Fibroblast of lung (primary cell): Measurements from ENCODE around the gene SRRM5. TPM values are rescaled to one million over a fixed set of nuclear protein-coding genes. Genes with fewer than 3 reads are reported as not detected.

ENCODE experiments used
- DNase-seq, 2 donors: peaks; one replicate each; pipeline versions ENCODE4 v3.0.0 to v3.0.0-alpha.2; 2010; ENCODE audit warnings: low read depth in 2 of 2
- H2AFZ ChIP-seq: 2 replicates; pipeline ENCODE4 v1.5.1; 2012; ENCODE audit warnings: low read length, control low read depth, inconsistent platforms
- H3K27ac ChIP-seq: 2 replicates; pipeline ENCODE4 v1.5.1; 2011; ENCODE audit warnings: low read length, control low read depth; ENCODE audit not compliant: insufficient read depth
- H3K27me3 ChIP-seq: 2 replicates; pipeline ENCODE4 v1.5.1; 2011; ENCODE audit warnings: mild to moderate bottlenecking, low read length; ENCODE audit not compliant: control insufficient read depth, insufficient read depth
- H3K36me3 ChIP-seq: 2 replicates; pipeline ENCODE4 v1.5.1; 2011; ENCODE audit warnings: low read length; ENCODE audit not compliant: control insufficient read depth, insufficient read depth
- H3K4me1 ChIP-seq: 2 replicates; pipeline ENCODE4 v1.5.1; 2011; ENCODE audit warnings: low read length; ENCODE audit not compliant: control insufficient read depth, insufficient read depth; ENCODE audit errors: extremely low read depth
- H3K4me2 ChIP-seq: 2 replicates; pipeline ENCODE4 v1.5.1; 2011; ENCODE audit warnings: low read length, control low read depth; ENCODE audit not compliant: insufficient read depth; ENCODE audit errors: extremely low read depth
- H3K4me3 ChIP-seq, 4 experiments: fragments of 200-600 bp in 1 of 4; sonication (generic) in 1 of 4; replicated peaks in 1 of 4; 2 replicates each; pipeline ENCODE4 v1.5.1; 2011 to 2016; ENCODE audit warnings: low read length in 4 of 4, low read depth in 3 of 4, mild to moderate bottlenecking in 3 of 4, control low read depth in 2 of 4, inconsistent platforms in 1 of 4, mixed read lengths in 1 of 4; ENCODE audit not compliant: insufficient read depth in 1 of 4; ENCODE audit errors: control extremely low read depth in 1 of 4
- H3K79me2 ChIP-seq: 2 replicates; pipeline ENCODE4 v1.5.1; 2012; ENCODE audit warnings: mild to moderate bottlenecking, low read length, inconsistent platforms; ENCODE audit not compliant: control insufficient read depth, insufficient read depth
- H3K9ac ChIP-seq: 2 replicates; pipeline ENCODE4 v1.5.1; 2011; ENCODE audit warnings: mild to moderate bottlenecking, low read length, control low read depth; ENCODE audit not compliant: insufficient read depth
- H3K9me3 ChIP-seq: 2 replicates; pipeline ENCODE4 v1.5.1; 2012; ENCODE audit warnings: low read depth, low read length; ENCODE audit not compliant: control insufficient read depth, insufficient read depth
- H4K20me1 ChIP-seq: 2 replicates; pipeline ENCODE4 v1.5.1; 2011; ENCODE audit warnings: low read length; ENCODE audit not compliant: control insufficient read depth, insufficient read depth; ENCODE audit errors: extremely low read depth
- CTCF ChIP-seq, 2 donors: IDR thresholded peaks in 1 of 2; conservative IDR thresholded peaks in 1 of 2; 1 replicate in 1 of 2; 2 replicates in 1 of 2; pipeline ENCODE4 v1.5.1; 2011 to 2012; ENCODE audit warnings: low read length in 2 of 2, control low read depth in 1 of 2, inconsistent platforms in 1 of 2, low read depth in 1 of 2, mild to moderate bottlenecking in 1 of 2
- EZH2 ChIP-seq: IDR thresholded peaks from 2 replicates; pipeline ENCODE4 v1.5.1; 2012; ENCODE audit warnings: low read length, control low read depth, mild to moderate bottlenecking; ENCODE audit errors: missing control alignments
- polyA plus RNA-seq, 2 donors: library from polyadenylated mRNA; depleted of rRNA in 1 of 2; stranded (reverse) in 1 of 2; unstranded in 1 of 2; fragments of >200 nt; gene quantifications; 2 replicates each; pipeline ENCODE4 v1.2.1, GENCODE V29; 2011 to 2012; ENCODE audit warnings: missing spikeins in 1 of 2
- total RNA-seq: library from RNA; depleted of rRNA; stranded (reverse); fragments of >200 nt; gene quantifications from 2 replicates; pipeline ENCODE4 v1.2.1, GENCODE V29; 2014

The SRRM5 gene
- total and polyA plus RNA-seq, 2 donors (not counting 1 experiment from before 2014, with no cell fraction given) = under 0.01 to 0.06 TPM

- Histone ChIP-seq H4K20me1 (no peaks in the 10 kb centered on the region), H3K9ac (no peak overlapping the region), H3K4me3 (no peak overlapping the region), H3K4me2 (no peak overlapping the region), H3K79me2 (no peaks in the 10 kb centered on the region), H3K27me3 (peaks cover 22% of the 10 kb centered on the region), H3K9me3 (no peaks in the 10 kb centered on the region), H3K4me1 (peaks cover 3% of the 10 kb centered on the region), H3K27ac (no peak overlapping the region), H2AFZ (no peak overlapping the region), H3K36me3 (peaks cover 2% of the 10 kb centered on the region)
- DNase-seq = no peak
- no peak for TF ChIP-seq EZH2
- no peak for TF ChIP-seq CTCF (conservative IDR thresholded peaks at IDR 0.05 in 1 of 2, IDR thresholded peaks at IDR 0.05 in 1 of 2; ENCODE audit: low read depth in 1 of 2, low read length in 2 of 2)
Measured at GRCh38 chr19:43642531-43642930, 30.6 kb downstream of the SRRM5 start.

- Histone ChIP-seq H3K4me1 (peaks cover 3% of the 10 kb centered on the region), H3K79me2 (no peaks in the 10 kb centered on the region), H3K4me2 (no peak overlapping the region), H3K27ac (no peak overlapping the region), H3K9me3 (no peaks in the 10 kb centered on the region), H2AFZ (no peak overlapping the region), H4K20me1 (no peaks in the 10 kb centered on the region), H3K9ac (no peak overlapping the region), H3K27me3 (peaks cover 17% of the 10 kb centered on the region), H3K36me3 (peaks cover 4% of the 10 kb centered on the region), H3K4me3 (no peak overlapping the region)
- DNase-seq = peak in 1 of 2 donors; percentile 29
- no peak for TF ChIP-seq EZH2
- TF ChIP-seq CTCF (conservative IDR thresholded peaks at IDR 0.05 in 1 of 2, IDR thresholded peaks at IDR 0.05 in 1 of 2; ENCODE audit: low read depth in 1 of 2, low read length in 2 of 2) = no peak
Measured at GRCh38 chr19:43643326-43643725, 31.4 kb downstream of the SRRM5 start.

- H3K79me2 ChIP-seq = no peaks in the 10 kb centered on the region
- peaks cover 9% of the 10 kb centered on the region for H3K27me3 ChIP-seq
- H3K4me3 ChIP-seq = no peak overlapping the region
- peaks cover 7% of the 10 kb centered on the region for H3K36me3 ChIP-seq
- H3K9me3 ChIP-seq = no peaks in the 10 kb centered on the region
- H4K20me1 ChIP-seq = no peaks in the 10 kb centered on the region
- no peak overlapping the region for H2AFZ ChIP-seq
- no peak overlapping the region for H3K9ac ChIP-seq
- DNase-seq = no peak
- H3K27ac ChIP-seq = no peak overlapping the region
- no peak overlapping the region for H3K4me2 ChIP-seq
- TF ChIP-seq EZH2 (no peak), CTCF (conservative IDR thresholded peaks at IDR 0.05 in 1 of 2, IDR thresholded peaks at IDR 0.05 in 1 of 2; ENCODE audit: low read depth in 1 of 2, low read length in 2 of 2) (no peak)
- peaks cover 3% of the 10 kb centered on the region for H3K4me1 ChIP-seq
Measured at GRCh38 chr19:43644181-43644580, 32.3 kb downstream of the SRRM5 start.
